OCI-LY1 (cell line): ENCODE results near the gene ATP8A2.
"Not testable (repeated sequence)": the region's sequence is repeated elsewhere in the genome, so short reads cannot be mapped to it uniquely, and the experiment has no call there.

ENCODE experiments used
- EZH2 ChIP-seq: fragments of 200-600 bp; sonication (generic), shearing (Covaris generic); IDR thresholded peaks from 2 replicates; pipeline ENCODE4 v1.8.0; 2017; ENCODE audit warnings: borderline replicate concordance, mixed run types, mild to moderate bottlenecking, antibody characterized with exemption, low read length, moderate library complexity, mixed read lengths
- TF ChIP-seq, protein P1 (sequence below): fragments of 200-600 bp; sonication (generic), shearing (Covaris generic); IDR thresholded peaks from 2 replicates; pipeline ENCODE4 v1.5.1; 2017; ENCODE audit warnings: mild to moderate bottlenecking, antibody characterized with exemption, low read length, moderate library complexity, mixed read lengths

DNA sequence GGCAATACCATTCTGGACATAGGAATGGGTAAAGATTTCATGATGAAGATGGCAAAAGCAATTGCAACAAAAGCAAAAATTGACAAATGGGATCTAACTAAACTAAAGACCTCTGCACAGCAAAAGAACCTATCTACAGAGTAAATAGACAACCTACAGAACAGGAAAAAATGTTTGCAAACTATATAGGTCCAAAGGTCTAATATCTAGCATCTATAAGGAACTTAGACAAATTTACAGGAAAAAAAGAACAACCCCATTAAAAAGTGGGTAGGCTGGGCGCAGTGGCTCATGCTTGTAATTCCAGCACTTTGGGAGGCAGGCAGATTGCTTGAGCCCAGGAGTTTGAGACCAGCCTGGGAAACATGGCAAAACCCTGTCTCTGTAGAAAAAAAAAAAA, 418.4 kb downstream of the ATP8A2 start:
- TF ChIP-seq, protein P1, sequence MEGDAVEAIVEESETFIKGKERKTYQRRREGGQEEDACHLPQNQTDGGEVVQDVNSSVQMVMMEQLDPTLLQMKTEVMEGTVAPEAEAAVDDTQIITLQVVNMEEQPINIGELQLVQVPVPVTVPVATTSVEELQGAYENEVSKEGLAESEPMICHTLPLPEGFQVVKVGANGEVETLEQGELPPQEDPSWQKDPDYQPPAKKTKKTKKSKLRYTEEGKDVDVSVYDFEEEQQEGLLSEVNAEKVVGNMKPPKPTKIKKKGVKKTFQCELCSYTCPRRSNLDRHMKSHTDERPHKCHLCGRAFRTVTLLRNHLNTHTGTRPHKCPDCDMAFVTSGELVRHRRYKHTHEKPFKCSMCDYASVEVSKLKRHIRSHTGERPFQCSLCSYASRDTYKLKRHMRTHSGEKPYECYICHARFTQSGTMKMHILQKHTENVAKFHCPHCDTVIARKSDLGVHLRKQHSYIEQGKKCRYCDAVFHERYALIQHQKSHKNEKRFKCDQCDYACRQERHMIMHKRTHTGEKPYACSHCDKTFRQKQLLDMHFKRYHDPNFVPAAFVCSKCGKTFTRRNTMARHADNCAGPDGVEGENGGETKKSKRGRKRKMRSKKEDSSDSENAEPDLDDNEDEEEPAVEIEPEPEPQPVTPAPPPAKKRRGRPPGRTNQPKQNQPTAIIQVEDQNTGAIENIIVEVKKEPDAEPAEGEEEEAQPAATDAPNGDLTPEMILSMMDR: not testable (repeated sequence)
- not testable (repeated sequence) for TF ChIP-seq EZH2
